Rectal smooth muscle tissue (tissue), 1 donor: ENCODE results near the gene CABLES2.

ENCODE experiments used
- H3K27ac ChIP-seq: one replicate; pipeline ENCODE4 v1.7.0; 2013; ENCODE audit warnings: low read depth, low read length, inconsistent platforms
- H3K27me3 ChIP-seq: one replicate; pipeline ENCODE4 v1.7.0; 2013; ENCODE audit warnings: low read length; ENCODE audit not compliant: control insufficient read depth, insufficient read depth
- H3K36me3 ChIP-seq: one replicate; pipeline ENCODE4 v1.7.0; 2013; ENCODE audit warnings: low read length; ENCODE audit not compliant: control insufficient read depth, insufficient read depth
- H3K4me1 ChIP-seq: one replicate; pipeline ENCODE4 v1.7.0; 2013; ENCODE audit warnings: low read length; ENCODE audit not compliant: control insufficient read depth, insufficient read depth
- H3K4me3 ChIP-seq: one replicate; pipeline ENCODE4 v1.7.0; 2013; ENCODE audit warnings: low read length
- H3K9ac ChIP-seq: one replicate; pipeline ENCODE4 v1.7.0; 2013; ENCODE audit warnings: low read length

Gene CABLES2

DNA sequence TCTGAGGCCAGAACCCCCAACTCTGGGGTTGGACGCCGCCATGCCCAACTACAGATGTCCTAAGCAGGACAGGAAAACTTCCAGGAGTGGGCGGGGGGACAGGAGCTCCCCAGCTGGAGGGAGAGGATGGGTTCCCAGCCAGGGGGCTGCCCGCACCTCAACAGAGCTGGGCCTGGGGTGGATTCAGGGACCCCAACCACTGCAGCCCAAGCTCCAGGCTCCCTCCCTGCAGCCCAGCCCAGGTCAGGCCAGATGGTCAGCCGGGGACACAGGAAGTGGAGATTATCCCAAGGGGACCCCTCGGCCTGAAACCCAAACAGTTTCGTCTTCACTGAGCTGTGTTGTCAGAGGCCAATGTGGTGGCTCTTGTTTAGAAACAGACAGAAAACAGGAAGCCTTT, 49.4 kb downstream of the CABLES2 start:
- no peaks in the 10 kb centered on the region for H3K27me3 ChIP-seq
- H3K36me3 ChIP-seq = peaks cover 4% of the 10 kb centered on the region
- H3K27ac ChIP-seq = peak overlapping the region; percentile 88
- H3K4me1 ChIP-seq = peaks cover 75% of the 10 kb centered on the region
- no peak overlapping the region for H3K9ac ChIP-seq
- H3K4me3 ChIP-seq = no peak overlapping the region

DNA sequence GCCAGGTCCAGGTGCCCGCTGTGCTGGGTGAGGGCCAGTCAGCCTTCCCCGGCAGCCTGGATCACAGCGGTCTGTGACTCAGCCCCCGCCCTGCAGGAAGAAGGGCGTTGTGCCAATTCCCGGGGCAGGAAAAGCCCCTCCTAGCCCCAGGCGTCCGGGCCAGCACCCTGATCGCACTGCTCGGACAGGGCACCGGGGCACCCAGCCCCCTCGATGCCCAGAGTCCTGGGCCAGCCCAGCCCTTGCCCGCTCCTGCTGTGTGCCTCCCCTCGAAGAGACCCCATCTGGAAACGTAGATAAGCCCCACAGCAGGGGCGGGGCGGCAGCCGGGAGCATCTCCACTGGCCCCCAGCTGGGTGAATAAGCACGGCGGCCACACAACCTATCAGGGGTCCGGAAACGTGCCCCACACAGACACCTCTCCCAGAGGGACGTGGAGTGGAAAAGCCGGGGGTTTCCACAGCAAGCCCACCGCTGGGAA, 49.9 kb downstream of the CABLES2 start:
- H3K36me3 ChIP-seq = peaks cover 4% of the 10 kb centered on the region
- peaks cover 75% of the 10 kb centered on the region for H3K4me1 ChIP-seq
- H3K4me3 ChIP-seq = peak overlapping the region; percentile 41
- no peaks in the 10 kb centered on the region for H3K27me3 ChIP-seq
- H3K27ac ChIP-seq = peak overlapping the region; percentile 88
- no peak overlapping the region for H3K9ac ChIP-seq

DNA sequence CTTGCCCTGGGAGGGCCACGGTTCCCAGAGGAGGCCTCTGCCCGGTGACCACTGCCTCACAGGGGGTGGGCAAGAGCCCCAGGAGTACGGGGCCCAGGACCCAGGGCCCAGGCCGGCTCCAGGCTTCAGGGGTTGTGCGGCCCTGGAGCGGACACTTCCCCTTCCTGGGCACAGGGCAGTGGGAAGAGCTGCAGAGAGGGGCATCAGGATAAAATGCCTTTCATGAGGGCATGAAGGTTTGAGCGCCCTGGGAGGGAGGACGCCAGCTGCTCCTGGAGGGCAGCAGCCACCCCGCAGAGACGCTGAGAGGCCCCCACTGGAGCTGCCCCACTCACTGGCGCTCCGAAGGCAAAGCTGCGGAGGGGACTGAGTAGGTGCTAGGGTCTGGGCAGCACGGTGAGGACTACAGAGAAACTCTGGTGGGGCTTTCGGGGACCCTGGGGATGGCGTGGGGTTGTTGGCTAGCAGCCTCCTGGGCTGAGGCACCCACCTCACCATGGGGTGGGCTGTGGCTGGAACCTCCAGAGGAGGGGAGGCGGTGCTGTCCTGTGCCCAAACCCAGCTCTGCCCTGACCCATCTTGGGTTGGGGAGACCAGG, 50.4 kb downstream of the CABLES2 start:
- Histone ChIP-seq H3K27ac (peak overlapping the region; percentile 88), H3K36me3 (no peaks in the 10 kb centered on the region), H3K4me3 (peak overlapping the region; percentile 44), H3K4me1 (peaks cover 71% of the 10 kb centered on the region), H3K27me3 (no peaks in the 10 kb centered on the region), H3K9ac (no peak overlapping the region)

DNA sequence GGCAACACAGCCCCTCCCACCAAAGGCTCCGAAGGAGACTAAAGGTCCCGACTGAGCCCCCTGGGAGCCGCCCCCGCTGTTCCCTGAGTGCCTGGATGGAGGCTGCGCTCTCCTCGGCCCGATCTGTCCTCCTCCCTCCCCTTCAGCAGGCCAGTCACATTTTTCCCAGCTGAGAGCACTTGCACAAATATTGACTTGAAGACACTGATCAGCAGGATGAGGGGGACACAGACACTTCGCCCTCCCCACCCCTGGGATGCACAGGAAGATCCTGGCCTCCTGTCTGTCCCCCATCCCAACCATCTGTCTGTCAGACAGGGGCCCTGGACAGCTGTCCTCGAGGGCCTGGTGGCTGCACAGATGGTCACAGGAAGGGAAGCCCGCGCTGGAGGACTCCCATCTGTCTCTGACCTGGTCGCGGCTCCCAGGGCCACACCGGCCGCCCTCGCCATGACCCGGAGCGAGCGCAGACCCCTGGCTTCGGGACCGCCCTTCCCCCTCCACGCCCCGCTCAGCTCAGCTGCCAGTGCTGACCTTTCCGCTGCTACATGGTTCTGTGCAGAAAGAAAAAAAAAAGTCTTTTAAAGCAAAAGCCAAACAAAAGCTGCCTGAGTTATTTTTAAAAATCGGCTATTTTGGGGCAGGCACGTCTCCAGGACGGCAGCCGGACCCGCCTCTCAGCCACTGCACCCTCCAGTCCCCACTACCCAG, 51.1 kb downstream of the CABLES2 start:
- Histone ChIP-seq H3K4me1 (peaks cover 65% of the 10 kb centered on the region), H3K36me3 (peaks cover 5% of the 10 kb centered on the region), H3K27me3 (no peaks in the 10 kb centered on the region), H3K9ac (no peak overlapping the region), H3K4me3 (peak overlapping the region; percentile 44), H3K27ac (peak overlapping the region; percentile 88)

DNA sequence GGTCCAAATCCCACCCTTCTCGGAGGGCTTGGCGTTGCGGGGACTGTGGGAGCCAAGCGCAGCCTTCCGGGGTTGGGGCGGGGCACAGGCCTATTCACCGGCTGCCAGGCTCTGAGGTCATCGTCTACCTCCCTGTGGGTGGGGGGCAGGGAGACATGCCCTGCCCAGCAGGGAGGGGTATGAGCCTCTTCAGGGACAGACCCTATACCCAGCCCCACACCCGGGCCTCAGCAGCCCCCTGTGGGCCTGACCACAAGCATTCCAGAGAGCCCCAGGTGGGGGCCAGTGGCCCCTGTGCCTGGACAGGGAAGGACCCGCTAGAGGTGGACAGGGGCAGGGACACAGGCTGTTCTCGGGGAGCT, 51.6 kb downstream of the CABLES2 start:
- Histone ChIP-seq H3K36me3 (peaks cover 8% of the 10 kb centered on the region), H3K27me3 (no peaks in the 10 kb centered on the region), H3K9ac (no peak overlapping the region), H3K4me1 (peaks cover 61% of the 10 kb centered on the region), H3K27ac (peak overlapping the region; percentile 88), H3K4me3 (peak overlapping the region; percentile 24)

DNA sequence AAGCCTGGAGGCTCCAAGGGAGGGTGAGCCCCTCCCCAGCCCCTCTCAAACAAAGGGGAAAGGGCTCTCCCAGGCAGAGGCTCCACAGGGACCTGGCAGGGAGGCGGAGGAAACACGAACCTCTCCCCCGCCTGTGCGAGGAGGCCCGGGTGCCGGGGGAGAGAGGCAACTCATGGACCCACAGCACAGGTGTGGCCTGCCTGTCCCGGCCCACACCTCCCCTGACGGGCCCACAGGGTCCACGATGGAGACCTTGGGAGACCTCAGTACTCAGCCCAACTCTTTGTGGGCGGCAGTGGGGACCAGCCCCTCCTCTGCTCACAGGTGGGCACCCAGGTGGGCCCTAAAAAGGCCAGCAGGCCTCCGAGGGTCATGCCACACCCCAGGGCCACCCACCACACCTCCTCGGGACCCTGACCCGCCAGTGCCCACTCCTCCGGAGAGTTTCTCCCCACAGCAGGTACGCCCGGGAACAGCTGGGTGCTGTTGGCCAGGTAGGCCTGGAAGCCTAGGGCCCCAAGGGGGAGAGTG, 52.2 kb downstream of the CABLES2 start:
- H3K4me3 ChIP-seq = peak overlapping the region; percentile 24
- H3K27ac ChIP-seq = peak overlapping the region; percentile 88

DNA sequence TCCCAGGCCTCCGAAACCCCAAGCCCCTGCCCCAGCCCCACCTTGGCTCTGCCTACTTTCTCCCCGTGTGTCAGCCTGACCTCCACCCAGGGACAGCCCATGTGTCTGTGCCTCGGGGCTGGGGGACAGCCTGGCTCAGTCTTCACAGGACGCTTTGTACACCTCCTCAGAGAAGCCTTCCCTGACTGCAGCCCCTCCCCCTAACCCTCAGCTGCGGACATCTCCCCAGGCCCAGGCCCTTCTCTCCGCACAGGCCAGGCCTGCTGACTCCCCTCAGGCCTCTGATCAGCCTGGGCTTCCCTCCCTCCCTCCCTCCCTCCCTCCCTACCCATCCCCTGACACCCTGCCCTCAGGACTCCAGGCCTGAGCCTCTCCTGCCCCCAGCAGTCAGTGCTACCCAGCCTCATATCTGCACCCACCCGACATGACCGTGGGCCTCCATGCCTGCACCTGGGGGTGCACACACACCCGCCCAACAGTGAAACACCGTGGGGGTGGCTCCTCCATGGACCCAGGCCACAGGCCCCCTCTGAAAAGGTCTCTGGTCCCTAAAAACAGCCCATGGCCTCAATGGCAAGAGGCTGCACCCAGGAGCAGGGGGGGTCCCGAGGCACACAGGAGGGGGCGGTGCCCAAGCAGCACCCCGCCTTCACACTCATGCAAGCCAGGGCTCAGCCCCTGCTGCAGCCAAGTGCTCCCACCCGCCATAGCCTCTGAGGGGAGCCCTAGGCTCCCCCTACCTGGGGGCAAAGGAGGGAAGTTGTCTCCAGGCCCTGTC, 52.9 kb downstream of the CABLES2 start:
- Histone ChIP-seq H3K27me3 (no peaks in the 10 kb centered on the region), H3K27ac (peak overlapping the region; percentile 88)

More for the DNA sequence above, 52.2 kb downstream of the CABLES2 start:
- Histone ChIP-seq H3K9ac (no peak overlapping the region), H3K27me3 (no peaks in the 10 kb centered on the region), H3K36me3 (peaks cover 12% of the 10 kb centered on the region), H3K4me1 (peaks cover 61% of the 10 kb centered on the region)

DNA sequence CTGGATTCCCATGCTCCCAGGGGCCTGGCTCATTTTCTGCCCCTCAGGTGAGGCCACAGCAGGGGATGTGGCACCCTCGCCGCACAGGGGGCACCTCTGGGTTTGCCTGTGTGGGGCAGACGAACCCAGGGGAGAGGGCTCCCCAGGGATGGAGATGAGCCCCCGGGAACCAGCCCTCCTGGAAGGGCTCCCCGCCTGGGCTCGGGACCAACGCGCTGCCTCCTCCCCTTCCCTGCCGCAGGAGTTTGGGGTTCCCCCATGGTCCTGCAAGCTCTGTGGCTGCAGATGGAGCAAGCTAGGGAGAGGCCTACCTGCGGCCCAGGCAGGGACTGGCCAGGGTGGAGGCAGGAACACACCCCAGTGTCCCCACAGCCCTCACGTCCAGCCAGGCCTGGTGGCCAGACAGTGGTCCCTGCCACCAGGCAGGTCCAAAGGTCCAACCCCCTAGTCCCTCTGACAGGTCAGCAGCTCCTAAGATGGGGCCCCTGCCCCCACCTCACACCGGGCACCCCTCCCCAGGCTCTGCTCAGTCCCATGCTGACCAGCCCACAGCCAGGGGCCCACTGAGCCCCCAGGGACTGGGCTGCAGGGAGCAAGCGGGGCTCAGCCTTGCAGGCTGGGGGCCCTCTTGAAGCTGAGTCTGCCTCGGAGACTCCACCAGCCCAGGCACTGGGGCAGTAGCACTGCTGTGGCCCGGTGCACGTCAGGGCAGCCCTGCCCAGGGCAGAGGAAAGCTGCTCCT, 53.6 kb downstream of the CABLES2 start:
- peaks cover 14% of the 10 kb centered on the region for H3K36me3 ChIP-seq
- H3K4me3 ChIP-seq = no peak overlapping the region
- peak overlapping the region; percentile 83 for H3K27ac ChIP-seq
- H3K4me1 ChIP-seq = peaks cover 53% of the 10 kb centered on the region
- H3K27me3 ChIP-seq = no peaks in the 10 kb centered on the region
- H3K9ac ChIP-seq = no peak overlapping the region

More for the DNA sequence above, 52.9 kb downstream of the CABLES2 start:
- Histone ChIP-seq H3K4me1 (peaks cover 60% of the 10 kb centered on the region), H3K4me3 (no peak overlapping the region), H3K9ac (no peak overlapping the region), H3K36me3 (peaks cover 14% of the 10 kb centered on the region)

DNA sequence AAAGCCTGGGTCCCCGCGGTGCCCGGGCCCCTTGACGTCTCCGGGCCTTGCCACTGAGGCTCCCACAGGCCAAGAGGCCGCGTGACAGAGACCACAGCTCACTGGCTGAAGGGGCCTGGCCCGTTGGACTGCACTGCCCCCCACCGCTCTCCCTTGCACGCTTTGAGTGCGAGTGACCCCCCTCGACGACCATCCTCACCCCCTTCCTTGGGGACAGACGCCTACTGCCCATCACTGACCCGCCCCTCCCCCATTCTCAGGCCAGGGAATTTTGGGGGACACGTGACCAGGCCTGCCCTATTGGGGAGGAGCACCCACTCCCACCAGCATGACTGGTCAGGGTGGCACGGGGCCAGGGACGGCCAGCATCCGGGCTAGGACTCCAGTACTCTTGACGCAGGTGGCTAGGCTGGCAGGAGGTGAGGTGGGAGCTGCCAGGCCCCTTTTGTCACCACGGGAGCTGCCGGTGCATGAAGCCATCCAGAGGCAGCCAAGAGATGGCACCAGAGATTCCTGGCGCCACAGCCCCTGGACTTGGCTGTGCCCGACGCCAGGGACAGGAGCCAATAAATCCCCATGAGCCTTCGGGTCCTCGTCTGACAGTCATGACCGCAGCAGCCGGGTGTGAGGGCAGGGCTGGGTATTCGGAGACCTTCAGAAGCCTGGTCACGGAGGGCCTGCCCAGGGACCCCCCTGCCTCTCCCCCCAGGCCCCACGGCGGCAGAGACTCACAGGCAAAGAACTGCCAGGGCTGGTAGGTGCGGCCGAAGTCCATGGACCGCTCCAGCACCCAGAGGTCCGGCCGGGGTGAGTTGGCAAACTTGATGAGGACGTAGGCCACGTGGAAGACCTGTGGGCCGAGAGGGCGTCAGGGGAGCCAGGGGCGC, 54.4 kb downstream of the CABLES2 start:
- Histone ChIP-seq H3K4me3 (no peak overlapping the region), H3K27ac (peak overlapping the region; percentile 85), H3K9ac (no peak overlapping the region), H3K4me1 (peaks cover 45% of the 10 kb centered on the region), H3K36me3 (peaks cover 14% of the 10 kb centered on the region), H3K27me3 (no peaks in the 10 kb centered on the region)

DNA sequence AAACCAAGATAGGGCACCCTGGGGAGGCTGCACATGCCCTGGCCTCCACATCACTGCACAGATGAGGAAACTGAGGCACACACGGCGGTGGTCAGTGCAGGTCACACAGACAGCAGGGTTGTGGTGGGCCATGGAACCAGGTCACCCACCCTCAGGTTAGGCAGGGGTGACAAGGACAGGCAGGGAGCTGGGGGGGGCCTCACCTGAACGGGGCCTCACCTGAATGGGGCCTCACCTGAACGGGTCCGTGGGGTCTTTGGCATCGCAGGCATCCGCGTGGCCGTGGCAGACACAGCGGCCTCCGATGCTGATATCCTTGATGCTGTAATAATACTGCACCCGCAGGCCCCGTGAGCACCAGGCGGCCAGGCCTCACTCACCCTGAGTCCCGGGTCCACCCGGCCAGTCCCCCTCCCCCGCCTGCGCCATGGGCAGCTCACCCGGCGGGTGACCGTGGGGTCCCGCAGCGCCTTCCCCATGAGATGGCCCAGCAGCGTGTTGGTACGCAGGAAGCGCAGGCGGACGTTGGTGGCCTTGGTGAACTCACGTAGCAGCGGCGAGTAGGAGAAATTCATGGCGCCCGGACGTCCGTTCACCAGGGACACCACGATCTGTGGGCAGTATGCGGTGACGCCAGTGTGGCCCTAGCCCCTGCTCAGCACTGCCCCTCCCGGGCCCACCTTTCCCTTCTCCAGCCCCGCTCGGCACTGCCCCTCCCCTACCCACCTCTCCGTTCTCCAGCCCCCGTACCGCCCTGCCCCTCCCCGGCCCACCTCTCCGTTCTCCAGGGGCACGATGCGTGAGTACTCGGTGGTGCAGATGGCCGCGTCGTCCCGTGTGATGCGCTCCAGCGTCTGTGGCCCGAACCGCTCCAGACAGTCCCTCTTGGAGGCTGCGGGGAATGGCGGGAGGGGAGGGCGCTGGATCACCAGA, 55.4 kb downstream of the CABLES2 start:
- no peak overlapping the region for H3K9ac ChIP-seq
- no peaks in the 10 kb centered on the region for H3K27me3 ChIP-seq
- H3K36me3 ChIP-seq = peaks cover 16% of the 10 kb centered on the region
- H3K4me1 ChIP-seq = peaks cover 36% of the 10 kb centered on the region
- H3K27ac ChIP-seq = peak overlapping the region; percentile 85
- H3K4me3 ChIP-seq = no peak overlapping the region
